G401 (cell line): ENCODE measurements around the gene CALN1. TPM values are rescaled to one million over a fixed set of nuclear protein-coding genes. Genes with fewer than 3 reads are reported as not detected.
A peak's percentile ranks its signal among the peaks of the same experiment; 100 is the strongest.
"Not testable (repeated sequence)": the region's sequence is repeated elsewhere in the genome, so short reads cannot be mapped to it uniquely, and the experiment has no call there.

Experiments used
- DNase-seq: peaks from one replicate; pipeline ENCODE4 v3.0.0-alpha.2; 2015; ENCODE audit warnings: low spot score
- in situ Hi-C: cut with HindIII; loops from 2 replicates; pipeline ENCODE4 v1.10.0; 2016; ENCODE audit warnings: low sequenced_read_pairs, mixed read lengths
- total RNA-seq: library from RNA; depleted of rRNA; stranded (reverse); fragments of >200 nt; shearing (Covaris generic); gene quantifications from 2 replicates; pipeline ENCODE4 v1.2.3, GENCODE V29; 2014

CALN1 gene
- total RNA-seq, 1 experiment from 2014 or later, result not detected

GRCh38 chr7:71871446-71871845 is 540.7 kb downstream of the CALN1 start:
- in situ Hi-C loops, result no loop called here
- DNase-seq, result no peak

GRCh38 chr7:71870812-71871211 is 541.3 kb downstream of the CALN1 start:
- in situ Hi-C loops, result no loop called here
- no peak for DNase-seq

GRCh38 chr7:71868797-71869196 is 543.3 kb downstream of the CALN1 start:
- in situ Hi-C loops, result no loop called here
- DNase-seq, result no peak

- in situ Hi-C loops, result no loop called here
- DNase-seq, result no peak
Observed at GRCh38 chr7:71867626-71868025, 544.5 kb downstream of the CALN1 start.

GRCh38 chr7:71865172-71865571 is 547.0 kb downstream of the CALN1 start:
- no peak for DNase-seq
- in situ Hi-C loops, result no loop called here

GRCh38 chr7:71864130-71864529 is 548.0 kb downstream of the CALN1 start:
- DNase-seq, result no peak
- in situ Hi-C loops, result no loop called here

- in situ Hi-C loops, result no loop called here
- DNase-seq, result no peak
Observed at GRCh38 chr7:71860572-71860971, 551.6 kb downstream of the CALN1 start.

GRCh38 chr7:71857338-71857737 is 554.8 kb downstream of the CALN1 start:
- in situ Hi-C loops, result no loop called here
- DNase-seq, result no peak

GRCh38 chr7:71854546-71855397 is 557.4 kb downstream of the CALN1 start:
- in situ Hi-C loops, result no loop called here
- DNase-seq, result no peak

GRCh38 chr7:71851776-71852498 is 560.2 kb downstream of the CALN1 start:
- no peak for DNase-seq
- in situ Hi-C loops, result no loop called here

- in situ Hi-C loops, result no loop called here
- no peak for DNase-seq
Observed at GRCh38 chr7:71846160-71846559, 566.0 kb downstream of the CALN1 start.

GRCh38 chr7:71843676-71844075 is 568.5 kb downstream of the CALN1 start:
- in situ Hi-C loops, result no loop called here
- peak; percentile 69 for DNase-seq

GRCh38 chr7:71842786-71843185 is 569.4 kb downstream of the CALN1 start:
- in situ Hi-C loops, result no loop called here

GRCh38 chr7:71842381-71842780 is 569.8 kb downstream of the CALN1 start:
- in situ Hi-C loops, result no loop called here
- peak; percentile 64 for DNase-seq

More at GRCh38 chr7:71842786-71843185, 569.4 kb downstream of the CALN1 start:
- DNase-seq, result no peak

- no peak for DNase-seq
- in situ Hi-C loops, result no loop called here
Observed at GRCh38 chr7:71835056-71835455, 577.1 kb downstream of the CALN1 start.

- peak; percentile 39 for DNase-seq
- in situ Hi-C loops, result no loop called here
Observed at GRCh38 chr7:71829515-71829914, 582.6 kb downstream of the CALN1 start.

GRCh38 chr7:71828361-71828760 is 583.8 kb downstream of the CALN1 start:
- in situ Hi-C loops, result no loop called here
- DNase-seq, result peak; percentile 74

GRCh38 chr7:71826141-71826540 is 586.0 kb downstream of the CALN1 start:
- no peak for DNase-seq
- in situ Hi-C loops, result no loop called here

GRCh38 chr7:71824006-71824760 is 588.0 kb downstream of the CALN1 start:
- peak; percentile 54 for DNase-seq
- in situ Hi-C loops, result no loop called here

- in situ Hi-C loops, DNase-seq: not testable (repeated sequence)
Observed at GRCh38 chr7:71822406-71822805, 589.7 kb downstream of the CALN1 start.
